ENCODE results near the gene ZNF616.

The ZNF616 gene

DNA sequence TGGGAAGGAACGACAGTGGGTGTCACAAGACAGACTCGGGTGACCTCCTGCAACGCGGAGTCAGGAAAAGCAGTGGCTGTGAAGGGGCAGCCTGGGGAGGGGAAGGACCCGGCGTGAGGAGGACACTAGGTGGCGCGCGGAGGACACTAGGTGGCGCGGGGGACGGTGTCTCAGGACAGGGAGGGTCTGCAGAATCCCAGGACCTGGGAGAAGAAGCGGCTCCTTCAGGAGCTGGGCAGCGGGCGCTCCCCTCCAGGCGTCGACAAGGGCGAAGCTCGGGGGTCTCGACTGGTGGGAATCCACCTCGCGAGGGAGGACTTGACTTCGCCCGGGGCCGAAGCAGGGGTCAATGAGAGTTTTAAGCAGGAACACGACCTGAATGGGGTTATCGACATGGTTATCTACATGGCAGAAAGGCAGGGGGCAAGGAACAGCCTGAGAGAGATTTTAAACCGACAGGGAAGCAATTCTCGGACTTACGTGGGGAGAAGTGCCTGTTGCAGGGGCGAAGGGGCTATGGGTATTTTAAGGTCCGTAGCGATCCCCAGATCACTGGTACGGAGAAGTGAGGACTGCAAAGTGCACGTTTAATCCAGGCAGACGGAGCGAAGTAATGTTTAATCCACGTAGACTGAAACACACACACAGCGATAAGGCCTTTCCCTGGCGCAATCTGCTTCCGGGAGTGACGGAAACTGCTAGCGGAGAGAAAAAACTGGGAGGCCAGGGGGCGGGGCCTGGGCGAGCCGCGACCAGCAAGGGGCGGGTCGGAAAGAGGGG is at the start of gene ZNF616:
Gene ZNF616 (minus strand): TSS at position 687 of the 780 bp plus-strand sequence. CDS start 9,426 bp downstream, outside the sequence.
- DNase-seq (ENCODE audit: low spot score) = peak; percentile 95

DNA sequence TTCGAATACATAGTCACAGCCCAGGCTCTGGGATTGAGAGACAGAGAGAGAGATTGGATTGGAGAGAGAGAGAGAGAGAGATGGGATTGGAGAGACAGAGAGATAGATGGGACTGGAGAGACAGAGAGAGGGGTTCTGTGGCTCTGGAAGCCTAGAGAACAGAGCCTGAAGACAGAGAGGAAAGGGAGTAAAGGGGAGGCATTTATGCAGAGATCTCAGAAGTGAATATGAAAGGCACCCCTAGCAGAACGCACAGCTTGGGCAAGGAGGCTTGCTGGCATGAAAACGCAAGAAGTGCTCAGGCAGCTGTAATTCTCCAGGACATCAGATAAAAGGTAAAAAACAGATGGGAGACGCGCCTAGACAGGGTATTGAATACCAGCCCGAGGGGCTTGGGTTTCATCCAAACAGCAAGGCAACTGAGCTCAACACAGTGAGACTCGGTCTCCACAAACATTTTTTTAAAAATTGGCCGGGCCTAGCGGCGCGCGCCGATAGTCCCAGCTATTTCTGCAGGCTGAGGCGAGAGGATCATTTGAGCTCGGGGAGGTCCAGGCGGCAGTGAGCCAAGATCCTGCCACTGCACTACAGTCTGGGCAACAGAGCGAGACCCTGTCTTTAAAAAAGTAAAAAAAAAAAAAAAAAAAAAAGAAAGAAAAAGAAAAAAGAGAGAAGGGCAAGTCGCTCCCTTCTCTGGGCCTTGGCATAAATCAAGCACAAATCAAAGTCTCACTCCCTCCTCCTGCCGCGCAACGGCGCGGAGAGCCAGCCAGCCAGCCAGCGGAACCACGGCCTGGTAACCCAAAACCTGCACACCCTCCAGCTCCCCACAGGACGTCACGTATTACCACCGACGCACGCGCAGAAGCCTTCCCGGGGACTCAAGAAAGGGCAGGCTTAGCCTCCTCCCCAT is 49.3 kb upstream of the ZNF616 start:
- DNase-seq (ENCODE audit: low spot score) = no peak

DNA sequence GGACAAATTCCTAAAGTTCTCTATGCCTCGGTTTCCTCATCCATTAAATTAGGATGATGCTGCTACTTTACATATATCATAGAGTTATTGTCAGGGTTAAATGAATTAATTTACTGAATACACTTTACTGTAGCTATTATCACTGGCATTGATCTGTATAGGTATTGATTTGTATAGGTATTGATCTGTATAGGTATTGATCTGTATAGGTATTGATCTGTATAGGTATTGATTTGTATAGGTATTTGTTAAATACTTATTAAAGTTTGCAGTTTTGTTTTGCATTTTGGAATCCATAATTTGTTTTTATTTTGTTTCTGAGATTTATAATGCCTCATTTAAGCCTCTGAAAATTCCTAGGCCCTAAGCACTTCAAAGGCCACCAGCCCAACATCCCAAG is 47.7 kb upstream of the ZNF616 start:
- no peak for DNase-seq (ENCODE audit: low spot score)

DNA sequence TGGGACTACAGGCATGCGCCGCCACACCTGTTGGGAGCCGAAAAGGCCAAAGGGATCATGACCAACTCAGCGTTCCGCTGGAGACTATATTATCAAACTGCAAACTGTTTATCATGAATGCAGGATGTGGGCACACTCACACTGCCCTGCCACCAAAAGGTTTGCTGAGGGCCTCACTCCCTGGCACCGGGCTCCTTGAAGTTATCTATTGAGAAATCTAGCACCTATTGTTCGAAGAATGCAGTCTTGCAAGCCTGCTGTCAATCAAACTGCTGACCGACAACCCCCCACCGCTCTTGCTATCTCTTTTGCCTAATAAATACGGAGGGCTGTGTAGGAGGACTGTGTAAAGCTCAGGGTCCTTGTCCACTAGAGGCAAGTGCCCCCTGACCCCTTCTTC is 36.8 kb upstream of the ZNF616 start:
- DNase-seq (ENCODE audit: low spot score) = no peak

DNA sequence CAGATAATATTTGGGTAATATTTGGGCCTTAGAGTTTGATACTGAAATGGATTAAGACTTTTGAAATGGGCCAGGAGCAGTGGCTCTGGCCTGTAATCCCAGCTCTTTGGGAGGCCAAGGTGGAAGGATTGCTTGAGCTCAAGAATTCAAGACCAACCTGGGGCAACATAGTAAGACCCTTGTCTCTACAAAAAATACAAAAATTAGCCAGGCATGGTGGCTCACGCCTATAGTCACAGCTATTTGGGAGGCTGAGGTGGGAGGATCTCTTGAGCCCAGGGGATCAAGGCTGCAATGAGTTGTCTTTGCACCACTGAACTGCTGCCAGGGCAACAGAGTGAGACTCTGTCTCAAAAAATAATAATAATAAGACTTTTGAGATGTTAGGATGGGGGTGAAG is 32.6 kb upstream of the ZNF616 start:
- DNase-seq (ENCODE audit: low spot score) = no peak

DNA sequence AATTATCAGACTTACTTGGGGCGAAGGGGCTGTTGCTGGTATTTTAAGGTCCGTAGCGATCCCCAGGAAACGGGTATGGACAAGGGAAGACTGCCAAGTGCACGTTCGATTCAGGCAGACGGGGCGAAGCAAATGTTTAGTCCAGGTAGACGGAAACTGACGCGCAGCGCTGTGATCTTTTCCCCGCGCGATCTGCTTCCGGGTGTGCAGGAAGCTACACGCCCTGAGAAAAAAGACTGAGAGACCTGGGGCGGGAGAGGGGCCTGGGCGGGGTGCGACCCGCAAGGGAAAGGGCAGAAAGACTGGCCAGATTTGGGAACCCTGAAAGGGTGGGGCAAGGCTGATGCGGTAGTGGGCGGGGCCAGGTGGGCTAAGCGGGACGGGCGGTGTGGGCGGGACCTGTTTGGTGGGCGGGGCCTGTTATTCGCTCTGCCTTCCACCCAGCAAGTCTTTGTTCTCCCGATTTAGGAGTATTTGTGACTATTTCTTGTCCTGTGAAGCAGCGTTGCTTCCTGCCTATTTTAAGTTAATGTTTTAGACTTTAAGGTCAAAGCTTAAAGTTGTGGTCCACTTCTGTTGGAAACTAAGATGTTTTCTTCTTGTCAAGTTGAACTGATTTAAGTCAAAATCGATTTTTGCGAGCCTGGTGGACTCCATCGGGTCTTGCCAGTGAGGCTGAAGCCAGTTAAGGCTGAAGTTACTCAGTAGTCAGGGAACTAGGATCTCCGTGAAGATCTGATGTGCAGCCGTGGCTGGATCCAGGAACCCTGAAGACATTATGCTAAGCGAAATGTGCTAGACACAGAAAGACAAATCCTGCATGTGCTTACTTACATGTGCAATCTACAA is 31.8 kb upstream of the ZNF616 start, which contains the start of gene ZNF836:
Gene ZNF836 (minus strand): TSS at position 301 of the 849 bp plus-strand sequence. CDS start 3,549 bp downstream, outside the sequence.
- peak; percentile 81 for DNase-seq (ENCODE audit: low spot score)

DNA sequence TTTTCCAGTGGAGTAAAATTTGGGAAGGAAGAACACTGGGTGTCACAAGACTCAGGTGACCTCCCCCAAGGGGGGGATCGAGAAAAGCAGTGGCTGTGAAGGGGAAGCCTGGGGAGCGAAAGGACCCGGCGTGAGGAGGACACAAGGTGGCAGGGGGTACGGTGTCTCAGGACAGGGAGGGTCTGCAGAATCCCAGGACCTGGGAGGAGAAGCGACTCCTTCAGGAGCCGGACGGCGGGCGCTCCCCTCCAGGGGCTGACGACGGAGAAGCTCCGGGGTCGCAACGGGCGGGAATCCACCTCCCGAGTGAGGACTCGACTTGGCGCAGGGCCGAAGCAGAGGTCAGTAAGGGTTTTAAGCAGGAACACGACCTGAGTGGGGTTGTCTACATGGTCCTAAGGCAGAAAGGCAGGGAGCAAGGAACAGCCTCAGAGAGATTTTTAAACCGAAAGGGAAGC is 31.2 kb upstream of the ZNF616 start:
- no peak for DNase-seq (ENCODE audit: low spot score)

DNA sequence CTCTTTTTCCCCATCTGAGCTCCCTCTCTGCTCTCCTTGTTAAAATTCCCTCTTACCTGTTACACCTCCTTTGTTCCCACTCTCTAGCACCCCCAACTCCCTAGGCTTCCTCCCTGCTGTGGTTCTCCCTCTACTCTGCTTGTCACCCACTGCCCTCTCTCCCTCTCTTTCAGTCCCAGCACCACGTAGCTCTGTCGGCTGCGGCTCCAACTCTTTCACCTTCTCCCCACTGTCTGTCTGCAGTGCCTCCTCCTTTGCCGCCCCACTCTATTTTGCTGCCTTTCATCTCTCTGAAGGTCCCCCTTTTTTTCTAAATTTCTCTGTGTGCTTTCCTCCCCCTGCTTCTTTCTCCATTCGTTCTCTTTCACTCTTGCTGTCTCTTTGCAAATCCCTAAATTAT is 30.6 kb upstream of the ZNF616 start:
- no peak for DNase-seq (ENCODE audit: low spot score)

DNA sequence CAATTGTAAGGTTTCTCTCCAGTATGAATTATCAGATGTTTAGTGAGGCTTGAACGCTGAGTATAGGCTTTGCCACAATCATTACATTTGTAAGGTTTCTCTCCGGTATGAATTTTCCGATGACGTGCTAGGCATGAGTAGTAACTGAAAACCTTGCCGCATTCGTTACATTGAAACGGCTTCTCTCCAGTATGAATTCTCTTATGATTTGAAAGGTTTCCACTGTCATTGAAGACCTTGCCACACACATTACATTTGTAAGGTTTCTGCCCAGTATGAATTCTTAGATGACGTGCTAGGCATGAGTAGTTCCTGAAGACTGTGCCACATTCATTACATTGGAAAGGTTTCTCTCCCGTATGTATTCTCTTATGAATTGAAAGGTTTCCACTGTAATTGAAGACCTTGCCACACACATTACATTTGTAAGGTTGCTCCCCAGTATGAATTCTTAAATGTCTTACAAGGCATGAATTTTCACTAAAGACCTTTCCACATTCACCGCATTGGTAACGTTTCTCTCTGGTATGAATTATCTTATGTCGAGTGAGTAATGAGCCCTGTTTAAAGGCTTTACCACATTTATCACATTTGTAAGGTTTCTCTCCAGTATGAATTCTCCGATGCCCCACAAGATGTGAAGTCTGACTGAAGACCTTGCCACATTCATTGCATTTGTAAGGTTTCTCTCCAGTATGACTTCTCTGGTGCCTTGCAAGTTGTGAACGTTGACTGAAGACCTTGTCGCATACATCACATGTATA is 16.0 kb upstream of the ZNF616 start:
- DNase-seq (ENCODE audit: low spot score) = no peak

DNA sequence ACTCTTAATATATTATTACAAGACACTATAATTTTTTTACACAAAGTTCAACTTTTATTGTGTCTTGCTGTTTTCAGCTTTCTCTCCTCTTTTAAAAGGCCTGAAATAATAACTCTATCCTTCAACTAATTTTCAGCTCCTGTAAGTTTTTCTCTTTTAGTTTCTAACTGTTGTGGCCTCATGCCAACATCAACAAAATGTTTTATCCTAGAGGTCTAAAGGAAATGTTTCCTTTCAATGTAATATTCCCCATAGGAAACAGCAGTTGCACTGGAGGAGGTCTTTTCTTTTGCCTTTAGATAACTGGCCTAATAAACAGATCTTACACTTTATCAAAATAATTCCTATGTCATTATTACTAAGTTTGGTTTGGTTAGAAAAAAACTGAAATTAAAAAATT is 8.5 kb upstream of the ZNF616 start:
- DNase-seq (ENCODE audit: low spot score) = no peak

DNA sequence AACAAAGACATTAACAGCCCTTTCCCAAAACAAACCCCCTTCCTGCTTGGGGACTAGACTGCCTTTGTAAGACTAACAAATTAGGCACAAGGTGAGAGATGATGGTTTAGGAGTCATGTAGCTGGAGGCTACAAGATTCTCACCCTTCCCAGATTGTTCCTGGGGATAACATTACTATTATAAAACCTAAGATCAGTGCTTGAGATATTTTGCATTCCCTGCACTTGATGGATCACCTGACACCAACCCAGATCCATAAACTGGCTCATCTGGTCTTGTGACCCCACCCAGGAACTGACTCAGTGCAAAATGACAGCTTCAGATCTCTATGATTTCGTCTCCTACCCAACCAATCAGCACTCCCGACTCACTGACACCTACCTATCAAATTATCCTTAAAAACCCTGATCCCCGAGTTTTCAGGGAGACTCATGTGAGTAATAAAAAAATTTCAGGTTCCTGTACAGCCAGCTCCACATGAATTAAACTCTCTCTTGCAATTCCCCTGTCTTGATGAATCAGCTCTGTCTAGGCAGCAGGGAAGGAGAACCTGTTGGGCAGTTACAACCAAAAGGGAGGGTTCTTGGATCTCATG is 2.4 kb upstream of the ZNF616 start:
- no peak for DNase-seq (ENCODE audit: low spot score)

DNA sequence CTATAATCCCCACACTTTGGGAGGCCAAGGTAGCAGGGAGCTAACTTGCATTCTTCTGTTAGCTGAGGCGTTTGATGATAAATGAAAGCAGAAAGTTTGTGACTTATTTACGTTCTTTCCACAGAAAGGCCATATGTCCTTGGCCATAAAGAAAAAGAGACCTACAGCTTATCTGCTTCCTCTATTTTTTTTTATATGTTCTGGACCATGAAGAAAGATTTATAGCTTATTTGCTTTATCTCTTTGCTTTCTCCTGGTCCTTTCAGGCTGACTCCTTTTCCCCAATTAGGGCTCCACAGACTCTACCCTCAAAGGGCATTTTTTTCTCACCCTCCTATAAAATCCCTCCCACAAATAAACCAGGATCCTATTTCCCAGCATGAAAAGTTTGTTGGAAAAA is 1.5 kb upstream of the ZNF616 start:
- DNase-seq (ENCODE audit: low spot score) = no peak

DNA sequence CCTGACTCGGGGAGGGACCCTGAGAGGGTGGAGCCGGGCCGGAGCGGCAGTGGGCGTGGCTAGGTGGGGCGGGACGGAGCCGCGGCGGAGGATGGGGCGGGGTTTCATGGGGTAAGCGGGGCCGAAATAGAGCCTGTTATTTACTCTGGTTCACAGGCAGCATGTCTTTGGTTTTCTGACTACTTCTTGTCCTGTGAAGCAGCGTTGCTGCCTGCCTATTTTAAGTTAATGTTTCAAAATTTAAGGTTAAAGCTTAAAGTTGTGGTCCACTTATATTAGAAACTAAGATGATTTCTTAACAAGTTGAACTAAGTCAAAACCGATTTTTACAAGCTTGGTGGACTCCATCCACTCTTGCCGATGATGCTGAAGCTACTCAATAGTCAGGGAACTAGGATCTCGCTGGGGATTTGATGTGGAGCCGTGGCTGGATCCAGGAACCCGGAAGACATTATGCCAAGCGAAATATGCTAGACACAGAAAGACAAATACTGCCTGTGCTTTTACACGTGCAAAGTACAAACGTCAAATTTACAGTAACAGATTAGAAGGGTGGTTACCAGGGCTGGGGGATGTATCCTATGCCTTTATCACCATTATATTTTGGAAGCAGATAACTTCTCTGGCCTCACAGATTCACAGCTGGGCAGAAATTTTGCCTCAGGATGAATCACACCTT is 433 bp upstream of the ZNF616 start:
- no peak for DNase-seq (ENCODE audit: low spot score)

DNA sequence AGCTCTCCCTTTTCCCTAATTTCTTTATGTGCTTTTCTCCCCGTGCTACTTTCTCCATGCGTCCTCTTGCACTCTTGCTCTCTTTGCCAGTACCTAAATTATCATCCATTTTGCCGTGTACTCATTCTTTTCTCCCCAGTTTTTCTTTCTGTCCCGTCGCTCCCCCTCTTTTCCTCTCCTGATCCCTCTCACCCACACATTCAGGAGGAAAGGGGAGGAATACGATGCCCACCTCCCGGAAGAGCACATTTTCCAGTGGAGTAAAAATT is 821 bp downstream of the ZNF616 start:
- DNase-seq (ENCODE audit: low spot score) = no peak

DNA sequence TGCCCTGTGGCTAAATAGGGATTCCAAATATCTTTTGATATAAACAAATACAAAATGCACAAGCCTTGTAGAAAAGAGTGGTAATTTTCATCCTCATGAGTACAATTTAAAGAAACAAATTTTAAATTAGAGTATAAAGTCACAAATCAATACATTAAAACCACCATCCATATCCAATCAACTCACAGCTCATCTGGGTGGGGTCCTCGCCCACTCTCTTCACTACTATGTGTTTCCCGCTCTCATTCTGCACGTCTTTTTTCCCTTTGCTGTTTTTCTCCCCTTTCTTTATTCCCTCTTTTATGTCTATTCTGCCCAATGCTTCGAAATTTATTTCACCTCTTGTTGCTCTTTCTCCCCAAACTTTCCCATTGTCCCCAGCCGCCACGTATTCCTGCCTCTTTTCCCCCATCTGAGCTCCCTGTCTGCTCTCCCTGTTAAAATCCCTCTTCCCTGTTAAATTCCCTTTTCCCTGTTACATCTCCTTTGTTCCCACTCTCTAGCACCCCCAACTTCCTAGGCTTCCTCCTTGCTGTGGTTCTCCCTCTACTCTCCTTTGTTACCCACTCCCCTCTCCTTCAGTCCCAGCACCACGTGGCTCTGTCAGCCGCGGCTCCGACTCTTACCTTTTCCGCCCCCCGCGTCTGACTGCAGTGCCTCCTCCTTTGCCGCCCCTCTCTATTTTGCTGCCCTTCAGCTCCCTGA is 1.3 kb downstream of the ZNF616 start:
- peak; percentile 9 for DNase-seq (ENCODE audit: low spot score)

DNA sequence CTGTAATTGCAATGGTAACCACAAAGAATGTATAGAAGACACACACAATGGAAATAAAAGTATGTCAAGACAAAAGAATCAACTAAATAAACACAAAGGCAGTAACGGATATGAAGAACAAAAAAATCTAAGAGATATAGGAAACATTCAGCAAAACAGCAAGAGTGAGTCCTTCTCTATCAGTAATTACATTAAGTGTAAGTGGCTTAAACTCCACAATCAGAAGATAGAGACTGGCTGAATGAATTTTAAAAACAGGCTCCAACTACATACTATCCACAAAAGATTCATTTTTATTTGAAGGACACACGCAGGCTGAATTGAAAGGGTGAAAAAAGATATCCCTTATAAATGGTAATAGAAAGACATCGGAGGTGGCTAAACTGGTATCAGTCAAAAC is 19.5 kb downstream of the ZNF616 start:
- no peak for DNase-seq (ENCODE audit: low spot score)

DNA sequence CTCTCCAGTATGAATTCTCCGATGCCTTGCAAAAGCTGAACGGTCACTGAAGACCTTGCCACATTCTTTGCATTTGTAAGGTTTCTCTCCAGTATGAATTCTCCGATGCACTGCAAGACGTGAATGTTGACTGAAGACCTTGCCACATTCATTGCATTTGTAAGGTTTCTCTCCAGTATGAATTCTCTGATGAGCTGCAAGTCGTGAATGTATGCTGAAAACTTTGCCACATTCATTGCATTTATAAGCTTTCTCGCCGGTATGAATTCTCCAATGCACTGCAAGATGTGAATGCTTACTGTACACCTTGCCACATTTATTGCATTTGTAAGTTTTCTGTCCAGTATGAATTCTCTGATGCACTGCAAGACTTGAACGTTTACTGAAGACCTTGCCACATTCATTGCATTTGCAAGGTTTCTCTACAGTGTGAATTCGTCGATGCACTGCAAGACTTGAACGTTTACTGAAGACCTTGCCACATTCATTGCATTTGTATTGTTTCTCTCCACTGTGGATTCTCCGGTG is 24.1 kb downstream of the ZNF616 start:
- DNase-seq (ENCODE audit: low spot score) = no peak

DNA sequence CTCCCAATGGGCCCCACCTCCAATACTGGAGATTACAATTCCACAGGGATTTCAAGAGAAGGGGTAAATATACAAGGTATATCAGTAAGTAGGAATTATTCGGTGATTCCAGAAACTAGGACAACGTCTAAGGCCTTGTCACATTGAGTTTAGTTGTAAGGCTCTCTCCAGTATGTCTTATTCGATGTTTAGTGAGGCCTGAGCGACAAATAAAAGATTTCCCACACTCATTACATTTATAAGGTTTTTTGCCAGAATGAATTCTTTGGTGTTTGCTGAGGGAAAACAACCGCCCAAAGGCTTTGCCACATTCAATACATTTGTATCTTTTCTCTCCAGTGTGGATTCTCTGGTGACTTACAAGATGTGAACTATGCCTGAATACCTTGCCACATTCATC is 25.0 kb downstream of the ZNF616 start:
- DNase-seq (ENCODE audit: low spot score) = no peak

DNA sequence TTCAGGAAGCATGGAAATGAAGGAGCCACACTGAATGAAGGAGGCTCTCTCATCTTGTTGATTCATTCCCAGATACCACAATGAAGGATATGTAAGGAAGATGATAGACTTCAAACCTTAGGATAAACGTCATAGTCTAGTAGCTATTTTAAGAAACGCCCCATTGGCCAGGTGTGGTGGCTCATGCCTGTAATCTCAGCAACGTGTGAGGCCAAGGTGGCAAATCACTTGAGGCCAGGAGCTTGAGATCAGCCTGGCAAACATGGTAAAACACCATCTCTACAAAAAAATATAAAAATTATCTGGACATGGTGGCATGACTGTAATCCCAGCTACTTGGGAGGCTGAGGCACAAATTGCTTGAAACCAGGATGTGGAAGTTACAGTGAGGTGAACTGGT is 27.1 kb downstream of the ZNF616 start:
- DNase-seq (ENCODE audit: low spot score) = no peak

DNA sequence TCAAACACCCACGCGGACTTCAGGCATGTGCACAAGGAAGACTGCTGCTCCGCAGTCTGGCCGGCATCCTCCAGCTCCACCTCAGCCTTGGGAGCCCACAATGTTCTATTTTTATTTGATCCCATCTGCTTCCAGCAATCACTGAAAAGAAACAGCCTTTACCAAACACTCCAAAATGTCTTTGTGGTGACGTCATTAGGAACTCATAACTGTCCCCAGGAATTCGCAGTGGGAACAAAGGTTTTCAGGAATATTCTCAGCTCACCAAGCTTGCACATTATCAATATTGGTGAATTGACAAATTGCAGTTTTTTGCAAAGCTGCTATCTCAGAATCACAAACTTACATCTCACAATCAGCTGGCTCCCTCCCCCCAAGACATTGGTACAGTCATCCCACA is 29.0 kb downstream of the ZNF616 start:
- no peak for DNase-seq (ENCODE audit: low spot score)

All from globus pallidus (tissue), 1 donor.